ENCODE results near the gene KCNIP3.

DNA sequence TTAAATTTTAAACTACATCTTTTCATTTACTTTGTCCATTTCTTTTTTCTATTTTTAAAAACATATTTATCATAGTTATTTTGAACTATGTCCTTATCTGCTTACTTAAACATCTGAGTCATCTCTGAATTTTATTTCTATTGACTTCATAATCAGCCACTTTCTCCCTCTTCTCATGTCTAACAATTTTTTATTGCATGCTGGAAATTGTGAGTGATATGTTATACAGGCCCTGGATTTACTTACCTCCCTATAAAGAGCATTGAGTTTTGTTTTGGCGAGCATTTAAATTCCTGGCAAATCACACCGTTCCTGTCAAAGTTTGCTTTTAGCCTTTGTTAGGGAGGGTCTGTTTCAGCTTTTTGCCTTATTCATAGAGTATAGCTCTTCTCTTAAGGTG, 39.3 kb downstream of the KCNIP3 start:
- TF ChIP-seq CTCF (IDR thresholded peaks at IDR 0.05; ENCODE audit: insufficient read depth, low read depth, low read length) (no peak), EZH2 (IDR thresholded peaks at IDR 0.05; ENCODE audit: insufficient read depth, low read length) (no peak)

Measured in astrocyte (in vitro differentiated cells and primary cell).